Measurements from ENCODE around the gene DNPEP.

Gene DNPEP

GRCh38 chr2:219387306-219388120 lies at the start of gene DNPEP:
DNPEP (minus strand) TSS chr2:219387912; CDS start chr2:219387794, 118 bp downstream.
- TF ChIP-seq, protein P1, sequence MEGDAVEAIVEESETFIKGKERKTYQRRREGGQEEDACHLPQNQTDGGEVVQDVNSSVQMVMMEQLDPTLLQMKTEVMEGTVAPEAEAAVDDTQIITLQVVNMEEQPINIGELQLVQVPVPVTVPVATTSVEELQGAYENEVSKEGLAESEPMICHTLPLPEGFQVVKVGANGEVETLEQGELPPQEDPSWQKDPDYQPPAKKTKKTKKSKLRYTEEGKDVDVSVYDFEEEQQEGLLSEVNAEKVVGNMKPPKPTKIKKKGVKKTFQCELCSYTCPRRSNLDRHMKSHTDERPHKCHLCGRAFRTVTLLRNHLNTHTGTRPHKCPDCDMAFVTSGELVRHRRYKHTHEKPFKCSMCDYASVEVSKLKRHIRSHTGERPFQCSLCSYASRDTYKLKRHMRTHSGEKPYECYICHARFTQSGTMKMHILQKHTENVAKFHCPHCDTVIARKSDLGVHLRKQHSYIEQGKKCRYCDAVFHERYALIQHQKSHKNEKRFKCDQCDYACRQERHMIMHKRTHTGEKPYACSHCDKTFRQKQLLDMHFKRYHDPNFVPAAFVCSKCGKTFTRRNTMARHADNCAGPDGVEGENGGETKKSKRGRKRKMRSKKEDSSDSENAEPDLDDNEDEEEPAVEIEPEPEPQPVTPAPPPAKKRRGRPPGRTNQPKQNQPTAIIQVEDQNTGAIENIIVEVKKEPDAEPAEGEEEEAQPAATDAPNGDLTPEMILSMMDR (IDR thresholded peaks at IDR 0.05; ENCODE audit: low read depth, low read length): no peak
- peak within 1 kb of the TSS; percentile 87 for H3K4me3 ChIP-seq (ENCODE audit: low read depth, low read length)

DNA sequence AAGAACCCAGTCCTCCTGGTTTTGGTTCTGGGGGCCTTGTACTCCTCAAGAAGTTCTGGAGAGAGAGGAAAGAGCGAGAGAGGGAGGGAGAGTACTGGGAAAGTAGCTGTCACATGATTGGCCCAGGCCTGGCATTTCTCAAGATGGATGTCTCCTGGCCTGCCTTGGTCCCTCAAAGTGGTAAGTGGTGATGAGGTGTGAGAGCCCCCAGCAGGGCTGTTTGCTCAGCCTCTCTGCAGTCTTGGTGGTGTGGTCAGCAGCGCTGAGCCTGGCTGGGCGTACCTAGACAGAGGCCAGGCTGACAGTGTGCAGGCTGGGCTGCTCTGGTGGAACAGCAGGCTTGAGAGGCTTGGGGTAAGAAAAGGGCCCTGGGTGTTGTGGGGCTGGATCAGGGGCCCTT lies 49.4 kb upstream of the DNPEP start:
- no peak overlapping the region for H3K4me3 ChIP-seq (ENCODE audit: low read depth, low read length)
- TF ChIP-seq, protein P1 (IDR thresholded peaks at IDR 0.05; ENCODE audit: low read depth, low read length): no peak

DNA sequence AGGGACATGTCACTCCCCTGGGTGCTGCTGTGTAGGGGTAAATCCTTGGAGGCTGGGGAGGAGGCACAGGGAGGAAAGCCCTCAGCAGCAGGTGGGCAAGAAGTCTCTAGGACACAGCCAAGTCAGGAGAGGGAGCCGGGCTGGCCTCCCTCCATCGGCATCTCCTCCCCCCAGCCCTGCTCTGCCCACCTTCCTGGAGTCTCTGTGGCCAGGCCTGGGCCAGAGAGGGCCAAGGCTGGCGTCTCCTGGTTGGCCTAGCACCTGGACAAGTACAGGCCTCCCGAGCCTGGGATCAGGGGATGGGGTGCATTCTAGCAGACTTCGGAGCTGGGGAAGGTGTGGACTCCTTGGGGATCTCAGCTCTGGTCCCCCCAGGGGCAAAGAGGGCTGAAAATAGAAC lies 48.8 kb upstream of the DNPEP start:
- H3K4me3 ChIP-seq (ENCODE audit: low read depth, low read length): no peak overlapping the region
- TF ChIP-seq, protein P1 (IDR thresholded peaks at IDR 0.05; ENCODE audit: low read depth, low read length): no peak

DNA sequence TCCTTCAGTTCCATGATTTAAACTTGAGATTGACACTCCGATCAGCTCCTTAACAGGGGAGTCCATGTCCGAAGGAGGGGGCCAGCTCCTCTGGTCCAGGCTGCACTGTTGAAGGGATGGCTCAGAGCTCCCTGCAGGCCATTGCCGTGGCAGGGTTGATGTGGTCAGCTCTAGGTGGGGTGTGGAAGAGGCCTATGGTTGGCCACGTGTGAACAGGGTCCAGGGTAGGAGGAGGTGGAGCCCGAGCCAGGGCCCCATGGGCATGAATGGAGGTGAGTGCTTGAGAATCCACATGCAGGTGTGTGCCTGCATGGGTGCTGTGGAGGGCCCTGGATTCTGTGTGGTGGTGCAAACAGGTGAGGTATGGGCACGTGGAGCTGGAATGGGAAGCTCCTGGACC lies 48.0 kb upstream of the DNPEP start:
- no peak overlapping the region for H3K4me3 ChIP-seq (ENCODE audit: low read depth, low read length)
- TF ChIP-seq, protein P1 (IDR thresholded peaks at IDR 0.05; ENCODE audit: low read depth, low read length): no peak

- TF ChIP-seq, protein P1 (IDR thresholded peaks at IDR 0.05; ENCODE audit: low read depth, low read length): no peak
- H3K4me3 ChIP-seq (ENCODE audit: low read depth, low read length): no peak within 1 kb of the TSS
Observed at GRCh38 chr2:219434718-219435525, 47.2 kb upstream of the DNPEP start, which contains the start of gene SPEG. SPEG (plus strand) TSS chr2:219434843; CDS start chr2:219434978, 135 bp downstream.

DNA sequence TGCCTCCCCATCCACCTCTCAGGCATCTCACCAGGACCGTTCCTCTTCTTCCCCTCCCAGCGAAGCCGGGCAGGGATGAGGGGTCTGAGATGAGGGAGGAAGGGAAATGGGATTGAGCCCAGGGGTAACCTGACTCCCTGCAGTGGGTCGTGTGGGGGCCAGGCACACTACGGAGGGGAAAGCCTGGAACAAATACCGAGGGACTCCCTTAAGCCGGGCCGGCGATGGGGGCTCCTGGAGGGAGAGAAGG lies 46.7 kb upstream of the DNPEP start:
- H3K4me3 ChIP-seq (ENCODE audit: low read depth, low read length): no peak overlapping the region
- TF ChIP-seq, protein P1 (IDR thresholded peaks at IDR 0.05; ENCODE audit: low read depth, low read length): no peak

Data from WI38 (cell line).